SK-N-SH (cell line): ENCODE results near the gene F2R.

Experiments
- EP300 ChIP-seq, 2 experiments: IDR thresholded peaks; 2 replicates each; pipeline versions ENCODE4 v1.4.0 to v1.6.1; 2012; ENCODE audit warnings: borderline replicate concordance in 1 of 2, low read depth in 1 of 2, low read length in 1 of 2
- MXI1 ChIP-seq: IDR thresholded peaks from 2 replicates; pipeline ENCODE4 v1.6.1; 2012; ENCODE audit warnings: mild to moderate bottlenecking, low read depth, low read length, improper control_type of control experiment
- RAD21 ChIP-seq: IDR thresholded peaks from 2 replicates; pipeline ENCODE4 v1.6.1; 2012; ENCODE audit warnings: mild to moderate bottlenecking, low read length
- RCOR1 ChIP-seq: fragments of 150-350 bp; IDR thresholded peaks from 2 replicates; pipeline ENCODE4 v1.6.1; 2017; ENCODE audit warnings: antibody characterized with exemption, low read length
- TCF12 ChIP-seq: IDR thresholded peaks from 2 replicates; pipeline ENCODE4 v1.4.0; 2012
- ZBTB33 ChIP-seq: IDR thresholded peaks from 2 replicates; pipeline ENCODE4 v1.4.0; 2012; ENCODE audit warnings: low read depth, borderline replicate concordance
- TF ChIP-seq, protein P1 (sequence below): fragments of 200-600 bp; sonication (generic); IDR thresholded peaks from 2 replicates; pipeline ENCODE4 v1.6.1; 2017; ENCODE audit warnings: antibody characterized with exemption, mild to moderate bottlenecking, moderate library complexity

GRCh38 chr5:76747706-76748105 is 31.8 kb downstream of the F2R start:
- TF ChIP-seq, protein P1, sequence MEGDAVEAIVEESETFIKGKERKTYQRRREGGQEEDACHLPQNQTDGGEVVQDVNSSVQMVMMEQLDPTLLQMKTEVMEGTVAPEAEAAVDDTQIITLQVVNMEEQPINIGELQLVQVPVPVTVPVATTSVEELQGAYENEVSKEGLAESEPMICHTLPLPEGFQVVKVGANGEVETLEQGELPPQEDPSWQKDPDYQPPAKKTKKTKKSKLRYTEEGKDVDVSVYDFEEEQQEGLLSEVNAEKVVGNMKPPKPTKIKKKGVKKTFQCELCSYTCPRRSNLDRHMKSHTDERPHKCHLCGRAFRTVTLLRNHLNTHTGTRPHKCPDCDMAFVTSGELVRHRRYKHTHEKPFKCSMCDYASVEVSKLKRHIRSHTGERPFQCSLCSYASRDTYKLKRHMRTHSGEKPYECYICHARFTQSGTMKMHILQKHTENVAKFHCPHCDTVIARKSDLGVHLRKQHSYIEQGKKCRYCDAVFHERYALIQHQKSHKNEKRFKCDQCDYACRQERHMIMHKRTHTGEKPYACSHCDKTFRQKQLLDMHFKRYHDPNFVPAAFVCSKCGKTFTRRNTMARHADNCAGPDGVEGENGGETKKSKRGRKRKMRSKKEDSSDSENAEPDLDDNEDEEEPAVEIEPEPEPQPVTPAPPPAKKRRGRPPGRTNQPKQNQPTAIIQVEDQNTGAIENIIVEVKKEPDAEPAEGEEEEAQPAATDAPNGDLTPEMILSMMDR = no peak
- no peak for TF ChIP-seq ZBTB33
- no peak for TF ChIP-seq RCOR1
- no peak for TF ChIP-seq MXI1
- TF ChIP-seq RAD21 = no peak
- no peak for TF ChIP-seq EP300 (IDR thresholded peaks at IDR 0.05; ENCODE audit: borderline replicate concordance in 1 of 2, low read depth in 1 of 2, low read length in 1 of 2)
- no peak for TF ChIP-seq TCF12
